ENCODE results near the gene NEUROG1. TPM values are rescaled to one million over a fixed set of nuclear protein-coding genes. Genes with fewer than 3 reads are reported as not detected.

Gene NEUROG1
- total RNA-seq, 1 donor from 2014 or later, result not detected

GRCh38 chr5:135517631-135518030 is 18.1 kb downstream of the NEUROG1 start:
- no peaks in the 10 kb centered on the region for H3K4me1 ChIP-seq
- intact Hi-C loops (cut with DNase I), result no loop called here
- no peak for ATAC-seq
- no peaks in the 10 kb centered on the region for H3K9me3 ChIP-seq
- no peak overlapping the region for H3K4me3 ChIP-seq
- no peak for DNase-seq
- no peaks in the 10 kb centered on the region for H3K36me3 ChIP-seq
- no peak for TF ChIP-seq CTCF (IDR thresholded peaks at IDR 0.05)
- no peak overlapping the region for H3K27ac ChIP-seq
- no peaks in the 10 kb centered on the region for H3K27me3 ChIP-seq

GRCh38 chr5:135514116-135514515 is 21.6 kb downstream of the NEUROG1 start:
- DNase-seq (no peak), ATAC-seq (no peak)
- Histone ChIP-seq H3K27me3 (peaks cover 19% of the 10 kb centered on the region), H3K36me3 (no peaks in the 10 kb centered on the region), H3K9me3 (no peaks in the 10 kb centered on the region), H3K27ac (no peak overlapping the region), H3K4me3 (no peak overlapping the region), H3K4me1 (no peaks in the 10 kb centered on the region)
- no peak for TF ChIP-seq CTCF (IDR thresholded peaks at IDR 0.05)
- intact Hi-C loops (cut with DNase I), result no loop called here

- Histone ChIP-seq H3K4me3 (no peak overlapping the region), H3K36me3 (no peaks in the 10 kb centered on the region), H3K27ac (no peak overlapping the region), H3K9me3 (no peaks in the 10 kb centered on the region), H3K4me1 (no peaks in the 10 kb centered on the region), H3K27me3 (peaks cover 31% of the 10 kb centered on the region)
- no peak for TF ChIP-seq CTCF (IDR thresholded peaks at IDR 0.05)
- DNase-seq (no peak), ATAC-seq (no peak)
- intact Hi-C loops (cut with DNase I), result no loop called here
Measured at GRCh38 chr5:135511761-135512575, 23.8 kb downstream of the NEUROG1 start.

- H3K4me1 ChIP-seq, result no peaks in the 10 kb centered on the region
- no peak for TF ChIP-seq CTCF (IDR thresholded peaks at IDR 0.05)
- intact Hi-C loops (cut with DNase I), result no loop called here
- H3K27ac ChIP-seq, result no peak overlapping the region
- no peak overlapping the region for H3K4me3 ChIP-seq
- no peak for DNase-seq
- ATAC-seq, result no peak
- peaks cover 49% of the 10 kb centered on the region for H3K27me3 ChIP-seq
- H3K9me3 ChIP-seq, result no peaks in the 10 kb centered on the region
- no peaks in the 10 kb centered on the region for H3K36me3 ChIP-seq
Measured at GRCh38 chr5:135509995-135510394, 25.8 kb downstream of the NEUROG1 start.

- intact Hi-C loops (cut with DNase I), result no loop called here
- Histone ChIP-seq H3K36me3 (no peaks in the 10 kb centered on the region), H3K9me3 (no peaks in the 10 kb centered on the region), H3K27ac (no peak overlapping the region), H3K4me3 (no peak overlapping the region), H3K27me3 (peaks cover 64% of the 10 kb centered on the region), H3K4me1 (no peaks in the 10 kb centered on the region)
- DNase-seq (no peak), ATAC-seq (no peak)
- no peak for TF ChIP-seq CTCF (IDR thresholded peaks at IDR 0.05)
Measured at GRCh38 chr5:135508496-135509005, 27.2 kb downstream of the NEUROG1 start.

Data from upper lobe of right lung (tissue), 1 donor.